Osteocyte (in vitro differentiated cells): Measurements from ENCODE around the gene DBNDD1. TPM values are rescaled to one million over a fixed set of nuclear protein-coding genes. Genes with fewer than 3 reads are reported as not detected.

Experiments
- DNase-seq: peaks from one replicate; pipeline ENCODE4 v3.0.0; 2021; ENCODE audit warnings: mixed read lengths; ENCODE audit not compliant: unreplicated experiment; ENCODE audit errors: extremely low spot score
- H3K27ac Mint-ChIP-seq: one replicate; pipeline ENCODE4 v1.8.0; 2021; ENCODE audit warnings: mild to moderate bottlenecking, mixed read lengths; ENCODE audit not compliant: unreplicated experiment
- H3K27me3 Mint-ChIP-seq: one replicate; pipeline ENCODE4 v1.8.0; 2021; ENCODE audit warnings: mixed read lengths; ENCODE audit not compliant: unreplicated experiment
- H3K36me3 Mint-ChIP-seq: one replicate; pipeline ENCODE4 v1.8.0; 2021; ENCODE audit warnings: mixed read lengths; ENCODE audit not compliant: unreplicated experiment
- H3K4me1 Mint-ChIP-seq: one replicate; pipeline ENCODE4 v1.8.0; 2021; ENCODE audit warnings: mixed read lengths; ENCODE audit not compliant: unreplicated experiment
- H3K4me3 Mint-ChIP-seq: one replicate; pipeline ENCODE4 v1.8.0; 2021; ENCODE audit warnings: mild to moderate bottlenecking, moderate library complexity, mixed read lengths; ENCODE audit not compliant: unreplicated experiment
- H3K9me3 Mint-ChIP-seq: one replicate; pipeline ENCODE4 v1.8.0; 2021; ENCODE audit warnings: mixed read lengths; ENCODE audit not compliant: unreplicated experiment
- total RNA-seq: library from RNA; stranded (reverse); gene quantifications from 2 replicates; pipeline ENCODE4 v1.2.1, GENCODE V29; 2021
- TF ChIP-seq, protein P1 (sequence below): fragments of 200-600 bp; sonication (generic); IDR thresholded peaks from 2 replicates; pipeline ENCODE4 v1.5.0; 2021; ENCODE audit warnings: antibody characterized with exemption, mild to moderate bottlenecking, moderate library complexity

Gene DBNDD1
- total RNA-seq, 1 donor from 2014 or later = 0.78 TPM

DNA sequence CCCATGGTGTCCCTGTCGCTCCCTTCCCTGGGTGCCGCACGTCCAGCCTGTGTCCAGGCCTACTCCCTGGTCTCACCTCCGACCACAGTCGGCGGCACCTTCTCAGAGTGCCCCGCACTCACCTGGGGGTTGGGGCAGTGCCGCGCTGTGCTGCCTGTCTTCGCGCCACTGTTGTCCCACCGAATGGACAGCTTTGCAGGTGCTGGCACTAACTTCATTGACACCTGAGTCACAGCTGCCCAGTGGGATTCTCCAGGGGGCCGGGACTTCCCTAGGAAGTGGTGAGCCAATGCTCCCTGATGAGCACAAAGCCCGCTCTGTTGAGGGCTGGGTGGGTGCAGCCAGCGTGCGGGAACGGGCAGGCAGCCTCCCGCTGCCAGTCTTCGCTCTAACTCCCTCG, 24.3 kb upstream of the DBNDD1 start:
- TF ChIP-seq, protein P1, sequence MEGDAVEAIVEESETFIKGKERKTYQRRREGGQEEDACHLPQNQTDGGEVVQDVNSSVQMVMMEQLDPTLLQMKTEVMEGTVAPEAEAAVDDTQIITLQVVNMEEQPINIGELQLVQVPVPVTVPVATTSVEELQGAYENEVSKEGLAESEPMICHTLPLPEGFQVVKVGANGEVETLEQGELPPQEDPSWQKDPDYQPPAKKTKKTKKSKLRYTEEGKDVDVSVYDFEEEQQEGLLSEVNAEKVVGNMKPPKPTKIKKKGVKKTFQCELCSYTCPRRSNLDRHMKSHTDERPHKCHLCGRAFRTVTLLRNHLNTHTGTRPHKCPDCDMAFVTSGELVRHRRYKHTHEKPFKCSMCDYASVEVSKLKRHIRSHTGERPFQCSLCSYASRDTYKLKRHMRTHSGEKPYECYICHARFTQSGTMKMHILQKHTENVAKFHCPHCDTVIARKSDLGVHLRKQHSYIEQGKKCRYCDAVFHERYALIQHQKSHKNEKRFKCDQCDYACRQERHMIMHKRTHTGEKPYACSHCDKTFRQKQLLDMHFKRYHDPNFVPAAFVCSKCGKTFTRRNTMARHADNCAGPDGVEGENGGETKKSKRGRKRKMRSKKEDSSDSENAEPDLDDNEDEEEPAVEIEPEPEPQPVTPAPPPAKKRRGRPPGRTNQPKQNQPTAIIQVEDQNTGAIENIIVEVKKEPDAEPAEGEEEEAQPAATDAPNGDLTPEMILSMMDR = no peak
- H3K9me3 Mint-ChIP-seq = no peaks in the 10 kb centered on the region
- no peaks in the 10 kb centered on the region for H3K27me3 Mint-ChIP-seq
- H3K27ac Mint-ChIP-seq = no peak overlapping the region
- H3K4me1 Mint-ChIP-seq = peaks cover 8% of the 10 kb centered on the region
- no peak for DNase-seq
- H3K4me3 Mint-ChIP-seq = no peak overlapping the region
- no peaks in the 10 kb centered on the region for H3K36me3 Mint-ChIP-seq

DNA sequence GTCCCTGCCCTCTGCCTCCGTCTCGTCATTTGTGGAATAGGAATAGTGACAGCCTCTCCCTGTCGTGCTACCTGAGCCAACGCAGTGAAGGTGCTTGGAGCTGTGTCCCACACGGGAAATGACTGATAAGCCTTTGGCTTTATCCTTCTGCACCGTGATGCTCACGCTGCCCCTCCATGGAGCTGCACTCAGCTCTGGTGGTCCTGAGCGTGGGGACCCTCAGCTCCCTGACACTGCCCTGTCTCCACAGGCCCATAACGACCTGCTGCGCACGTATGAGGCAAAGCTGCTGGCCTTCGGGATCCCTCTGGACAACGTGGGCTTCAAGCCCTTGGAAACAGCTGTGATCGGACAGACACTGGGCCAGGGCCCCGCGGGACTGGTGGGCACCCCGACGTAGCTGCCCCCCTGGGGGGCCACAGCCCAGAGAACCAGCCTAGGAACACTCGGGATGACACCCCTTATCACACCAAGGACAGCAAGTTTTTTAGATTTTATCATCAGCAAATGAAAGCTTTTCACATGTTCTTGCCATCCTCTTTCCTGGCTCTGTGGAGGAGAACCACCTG, 23.8 kb upstream of the DBNDD1 start:
- no peak for DNase-seq
- Mint-ChIP-seq H3K4me1 (peaks cover 8% of the 10 kb centered on the region), H3K36me3 (no peaks in the 10 kb centered on the region), H3K27ac (no peak overlapping the region), H3K9me3 (no peaks in the 10 kb centered on the region), H3K27me3 (no peaks in the 10 kb centered on the region), H3K4me3 (no peak overlapping the region)
- TF ChIP-seq, protein P1 = no peak

DNA sequence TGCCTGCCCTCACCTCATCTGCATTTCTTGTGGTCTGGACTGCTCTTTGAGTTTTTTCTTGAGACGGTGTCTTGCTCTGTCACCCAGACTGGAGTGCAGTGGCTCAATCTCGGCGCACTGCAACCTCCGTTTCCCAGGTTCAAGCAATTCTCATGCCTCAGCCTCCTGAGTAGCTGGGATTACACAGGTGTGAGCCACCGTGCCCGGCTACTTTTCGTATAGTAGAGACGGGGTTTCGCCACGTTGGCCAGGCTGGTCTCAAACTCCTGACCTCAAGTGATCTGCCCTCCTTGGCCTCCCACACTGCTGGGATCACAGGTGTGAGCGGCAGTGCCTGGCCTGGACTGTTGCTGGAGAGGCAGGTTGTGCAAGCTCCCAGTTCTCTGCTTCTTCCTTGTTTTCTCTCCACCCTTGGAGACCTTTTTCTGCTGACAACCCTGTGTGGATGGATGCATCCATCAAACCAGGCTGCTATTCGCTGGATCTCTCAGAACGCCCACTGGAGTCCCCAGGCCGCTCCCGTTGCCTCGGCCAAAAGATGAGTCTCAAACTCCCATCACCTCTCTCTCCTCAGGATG, 22.7 kb upstream of the DBNDD1 start:
- no peak overlapping the region for H3K27ac Mint-ChIP-seq
- H3K27me3 Mint-ChIP-seq = no peaks in the 10 kb centered on the region
- DNase-seq = no peak
- no peaks in the 10 kb centered on the region for H3K9me3 Mint-ChIP-seq
- H3K4me1 Mint-ChIP-seq = peaks cover 7% of the 10 kb centered on the region
- no peak overlapping the region for H3K4me3 Mint-ChIP-seq
- TF ChIP-seq, protein P1 = no peak
- H3K36me3 Mint-ChIP-seq = no peaks in the 10 kb centered on the region

DNA sequence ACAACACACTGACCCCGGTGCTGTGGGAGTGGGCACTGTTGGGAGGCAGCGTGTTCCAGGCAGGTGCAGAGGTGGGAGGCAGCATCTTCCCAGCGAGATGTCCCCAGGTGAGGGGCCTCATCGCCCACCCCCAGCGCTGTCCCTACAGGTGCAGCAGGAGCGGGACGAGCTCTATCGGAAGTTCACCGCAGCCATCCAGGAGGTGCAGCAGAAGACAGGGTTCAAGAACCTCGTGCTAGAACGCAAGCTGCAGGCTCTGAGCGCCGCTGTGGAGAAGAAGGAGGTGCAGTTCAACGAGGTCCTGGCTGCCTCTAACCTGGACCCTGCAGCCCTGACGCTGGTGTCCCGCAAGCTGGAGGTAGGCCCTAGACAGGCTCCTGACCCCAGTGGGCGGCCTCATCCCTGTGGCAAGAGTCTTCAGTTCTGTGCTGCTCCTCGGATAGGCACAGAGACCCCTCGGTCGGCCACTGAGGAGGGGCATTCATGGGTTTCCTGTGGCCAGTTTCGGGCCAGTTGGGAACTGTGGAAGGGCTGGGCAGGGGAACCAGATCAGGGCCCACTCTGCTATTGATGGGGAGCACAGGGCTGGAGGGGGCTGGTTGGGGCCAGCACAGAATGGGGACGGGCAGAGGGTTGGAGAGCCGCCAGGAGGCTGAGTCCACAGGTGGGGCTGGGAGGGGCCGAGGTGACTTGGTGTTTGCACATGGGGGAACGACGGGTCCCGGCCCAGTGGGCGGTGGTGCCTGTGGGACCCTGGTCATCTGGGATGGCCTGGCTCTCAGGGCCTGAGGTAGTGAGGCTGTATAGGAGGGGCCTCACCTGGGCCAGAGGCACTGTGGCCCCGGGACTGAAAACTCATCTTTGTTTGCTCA, 21.1 kb upstream of the DBNDD1 start:
- H3K4me3 Mint-ChIP-seq = no peak overlapping the region
- DNase-seq = no peak

More for the DNA sequence above, 21.1 kb upstream of the DBNDD1 start:
- no peaks in the 10 kb centered on the region for H3K36me3 Mint-ChIP-seq
- H3K9me3 Mint-ChIP-seq = peaks cover 4% of the 10 kb centered on the region
- TF ChIP-seq, protein P1 = no peak
- H3K4me1 Mint-ChIP-seq = peaks cover 9% of the 10 kb centered on the region
- no peaks in the 10 kb centered on the region for H3K27me3 Mint-ChIP-seq
- no peak overlapping the region for H3K27ac Mint-ChIP-seq
